A673 (cell line): ENCODE data around the gene LGR6. TPM values are rescaled to one million over a fixed set of nuclear protein-coding genes. Genes with fewer than 3 reads are reported as not detected.
"Not testable (repeated sequence)": the region's sequence is repeated elsewhere in the genome, so short reads cannot be mapped to it uniquely, and the experiment has no call there.

Experiments used
- BruUV-seq: library from RNA; stranded (reverse); fragments of 400-500 nt; replicated peaks from 2 replicates; lab custom pipeline; 2021; lab: Mats Ljungman, UMichigan
- CTCF ChIA-PET: fragments of 300-600 bp; sonication (Branson Sonifier 250); formaldehyde crosslinking; loops from one replicate; lab custom pipeline; 2022; ENCODE audit warnings: antibody characterized with exemption; lab: Charles Lee
- POLR2A ChIA-PET: fragments of 300-600 bp; sonication (Branson Sonifier 250); formaldehyde crosslinking; loops from one replicate; lab custom pipeline; 2022; ENCODE audit warnings: antibody characterized with exemption; ENCODE audit not compliant: low non-redundant PET; lab: Charles Lee
- DNase-seq: peaks from one replicate; pipeline ENCODE4 v3.0.0-alpha.2; 2015; ENCODE audit warnings: low spot score
- H3K27ac ChIP-seq: fragments of 200-600 bp; sonication (generic); 2 replicates; pipeline ENCODE4 v1.5.1; 2016; ENCODE audit warnings: mixed run types, low read depth, mild to moderate bottlenecking, mixed read lengths, antibody characterized with exemption, low read length; ENCODE audit not compliant: poor library complexity, severe bottlenecking
- H3K27me3 ChIP-seq: fragments of 200-600 bp; sonication (generic); replicated peaks from 2 replicates; pipeline ENCODE4 v1.6.1; 2017; ENCODE audit warnings: mixed run types, low read depth, mild to moderate bottlenecking, mixed read lengths, antibody characterized with exemption, low read length; ENCODE audit not compliant: insufficient read depth, poor library complexity
- H3K36me3 ChIP-seq: fragments of 200-600 bp; sonication (generic); 2 replicates; pipeline ENCODE4 v1.6.1; 2016; ENCODE audit warnings: mixed run types, mild to moderate bottlenecking, mixed read lengths, antibody characterized with exemption, low read length; ENCODE audit not compliant: insufficient read depth, poor library complexity, severe bottlenecking
- H3K4me1 ChIP-seq: fragments of 200-600 bp; sonication (generic); 2 replicates; pipeline ENCODE4 v1.6.1; 2017; ENCODE audit warnings: mixed run types, mild to moderate bottlenecking, mixed read lengths, antibody characterized with exemption, low read length; ENCODE audit not compliant: insufficient read depth, poor library complexity, severe bottlenecking
- H3K4me3 ChIP-seq: fragments of 200-600 bp; sonication (generic); 2 replicates; pipeline ENCODE4 v1.5.1; 2016; ENCODE audit warnings: low read depth, mixed run types, mild to moderate bottlenecking, mixed read lengths, low read length; ENCODE audit not compliant: poor library complexity, severe bottlenecking
- H3K9me3 ChIP-seq: fragments of 200-600 bp; sonication (generic); 2 replicates; pipeline ENCODE4 v1.6.1; 2016; ENCODE audit warnings: mixed run types, low read depth, mild to moderate bottlenecking, mixed read lengths, antibody characterized with exemption, low read length; ENCODE audit not compliant: poor library complexity, severe bottlenecking
- EZH2 ChIP-seq: fragments of 200-600 bp; sonication (generic); IDR thresholded peaks from 2 replicates; pipeline ENCODE4 v1.6.1; 2017; ENCODE audit warnings: borderline replicate concordance, low read depth, mild to moderate bottlenecking, mixed read lengths, antibody characterized with exemption, low read length; ENCODE audit not compliant: poor library complexity, severe bottlenecking
- intact Hi-C: fragments of 100-400 bp; cut with micrococcal nuclease; formaldehyde crosslinking; loops from one replicate; pipeline ENCODE4 v1.10.0; 2022; ENCODE audit not compliant: unreplicated experiment
- total RNA-seq: library from RNA; stranded (reverse); gene quantifications from 2 replicates; pipeline ENCODE4 v1.2.3, GENCODE V29; 2021
- TF ChIP-seq, protein P1 (sequence below): fragments of 300-800, 200-600 bp; sonication (generic); conservative IDR thresholded peaks from 2 replicates; pipeline ENCODE4 v1.5.1; 2017; ENCODE audit warnings: low read depth, mild to moderate bottlenecking, antibody characterized with exemption, low read length, moderate library complexity, mixed read lengths

Gene LGR6
- total RNA-seq, 1 experiment from 2014 or later = not detected

DNA sequence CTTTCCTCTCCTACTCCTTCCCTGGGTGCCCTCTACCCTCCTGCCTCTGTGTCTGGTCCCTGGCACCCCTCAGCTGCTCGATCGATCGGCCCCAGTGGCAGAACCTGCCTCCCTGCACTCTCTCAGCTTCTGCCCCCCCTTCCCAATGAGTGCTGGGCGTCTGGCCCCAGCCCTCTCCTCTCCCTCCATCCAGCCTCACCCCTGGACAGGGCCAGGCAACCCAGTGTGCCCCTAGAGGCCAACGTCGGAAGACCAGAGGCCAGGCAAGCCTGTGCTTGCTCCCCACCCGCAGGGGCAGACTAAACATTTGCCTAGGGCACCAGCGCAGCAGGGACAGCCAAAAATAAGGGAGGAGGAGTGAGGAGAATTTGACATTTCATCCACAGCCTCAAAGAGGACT is 43.5 kb downstream of the LGR6 start:
- Histone ChIP-seq H3K36me3 (no peaks in the 10 kb centered on the region), H3K27me3 (no peaks in the 10 kb centered on the region), H3K4me1 (peaks cover 20% of the 10 kb centered on the region), H3K9me3 (no peaks in the 10 kb centered on the region), H3K4me3 (no peak overlapping the region), H3K27ac (no peak overlapping the region)
- TF ChIP-seq, protein P1, sequence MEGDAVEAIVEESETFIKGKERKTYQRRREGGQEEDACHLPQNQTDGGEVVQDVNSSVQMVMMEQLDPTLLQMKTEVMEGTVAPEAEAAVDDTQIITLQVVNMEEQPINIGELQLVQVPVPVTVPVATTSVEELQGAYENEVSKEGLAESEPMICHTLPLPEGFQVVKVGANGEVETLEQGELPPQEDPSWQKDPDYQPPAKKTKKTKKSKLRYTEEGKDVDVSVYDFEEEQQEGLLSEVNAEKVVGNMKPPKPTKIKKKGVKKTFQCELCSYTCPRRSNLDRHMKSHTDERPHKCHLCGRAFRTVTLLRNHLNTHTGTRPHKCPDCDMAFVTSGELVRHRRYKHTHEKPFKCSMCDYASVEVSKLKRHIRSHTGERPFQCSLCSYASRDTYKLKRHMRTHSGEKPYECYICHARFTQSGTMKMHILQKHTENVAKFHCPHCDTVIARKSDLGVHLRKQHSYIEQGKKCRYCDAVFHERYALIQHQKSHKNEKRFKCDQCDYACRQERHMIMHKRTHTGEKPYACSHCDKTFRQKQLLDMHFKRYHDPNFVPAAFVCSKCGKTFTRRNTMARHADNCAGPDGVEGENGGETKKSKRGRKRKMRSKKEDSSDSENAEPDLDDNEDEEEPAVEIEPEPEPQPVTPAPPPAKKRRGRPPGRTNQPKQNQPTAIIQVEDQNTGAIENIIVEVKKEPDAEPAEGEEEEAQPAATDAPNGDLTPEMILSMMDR = peak; percentile 46; the same call in 1 of the 2 replicates
- no peak for TF ChIP-seq EZH2
- intact Hi-C loops = no loop called here
- POLR2A ChIA-PET = no interaction called here
- CTCF ChIA-PET = no interaction called here
- BruUV-seq = no TSS peak
- DNase-seq = peak; percentile 46

DNA sequence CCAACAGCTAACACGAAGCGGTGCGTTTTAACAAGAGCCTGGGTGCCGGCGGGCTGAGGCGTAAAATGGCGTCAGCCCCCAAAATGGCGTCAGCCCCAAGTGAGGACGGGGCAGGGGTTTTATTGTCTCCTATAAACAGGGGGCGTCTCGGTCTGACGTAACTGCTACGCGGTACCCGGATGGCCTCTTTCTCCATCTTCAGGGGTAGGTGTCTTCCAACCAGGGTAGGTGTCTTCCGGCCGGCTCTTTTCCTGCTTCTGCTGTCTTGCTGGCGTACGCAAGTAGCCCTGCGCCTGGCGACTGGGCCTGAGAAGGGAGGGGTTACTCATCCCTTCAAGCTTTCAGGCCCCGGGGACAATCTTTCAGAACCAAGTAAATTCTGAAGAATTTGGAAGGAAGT is 45.3 kb downstream of the LGR6 start:
- CTCF ChIA-PET = no interaction called here
- TF ChIP-seq, protein P1 = no peak
- no peak for TF ChIP-seq EZH2
- no TSS peak for BruUV-seq
- POLR2A ChIA-PET = no interaction called here
- intact Hi-C loops = no loop called here
- DNase-seq = no peak
- Histone ChIP-seq H3K9me3 (no peaks in the 10 kb centered on the region), H3K4me3 (no peak overlapping the region), H3K36me3 (no peaks in the 10 kb centered on the region), H3K4me1 (peaks cover 20% of the 10 kb centered on the region), H3K27ac (no peak overlapping the region), H3K27me3 (no peaks in the 10 kb centered on the region)

DNA sequence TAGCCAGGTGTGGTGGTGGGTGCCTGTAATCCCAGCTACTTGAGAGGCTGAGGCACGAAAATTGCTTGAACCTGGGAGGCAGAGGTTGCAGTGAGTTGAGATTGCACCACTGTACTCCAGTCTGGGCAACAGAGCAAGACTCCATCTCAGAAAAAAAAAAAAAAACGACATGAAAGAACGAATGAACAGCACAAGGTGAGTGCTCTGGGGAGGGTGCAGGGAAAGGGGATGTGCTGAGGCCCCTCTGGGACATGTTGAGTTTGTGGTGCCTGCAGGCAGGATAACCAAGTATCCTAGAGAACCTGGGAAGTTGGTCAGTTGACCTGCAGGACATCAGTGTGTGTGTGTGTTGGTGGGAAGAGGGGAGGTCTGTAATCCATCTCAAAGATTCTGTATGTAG is 46.6 kb downstream of the LGR6 start:
- BruUV-seq = not testable (repeated sequence)

DNA sequence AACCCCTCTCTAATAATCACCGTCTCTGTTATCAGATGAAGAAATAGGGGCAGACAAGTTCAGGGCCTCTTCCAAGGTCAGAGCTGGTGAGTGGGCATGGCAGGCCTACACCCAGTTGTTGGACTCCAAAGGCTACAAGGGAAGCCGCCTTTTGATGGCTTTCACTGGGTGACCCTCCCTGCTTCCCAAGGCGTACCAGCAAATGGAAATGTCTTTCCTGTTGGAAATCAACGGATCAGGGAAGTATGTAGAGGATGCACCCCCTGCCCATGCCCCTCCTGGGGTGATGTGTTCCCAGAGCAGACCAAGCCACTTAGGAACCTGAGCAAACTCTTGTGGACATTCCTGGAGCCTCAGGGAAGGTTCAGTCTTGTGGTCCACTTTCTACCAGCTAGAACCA is 47.4 kb downstream of the LGR6 start:
- TF ChIP-seq, protein P1 = no peak
- no peak for TF ChIP-seq EZH2
- CTCF ChIA-PET = no interaction called here
- BruUV-seq = no TSS peak
- intact Hi-C loops = no loop called here
- Histone ChIP-seq H3K27me3 (no peaks in the 10 kb centered on the region), H3K27ac (no peak overlapping the region), H3K4me3 (no peak overlapping the region), H3K9me3 (no peaks in the 10 kb centered on the region), H3K36me3 (no peaks in the 10 kb centered on the region), H3K4me1 (peaks cover 12% of the 10 kb centered on the region)
- POLR2A ChIA-PET = no interaction called here
- DNase-seq = no peak

More for the DNA sequence above, 46.6 kb downstream of the LGR6 start:
- H3K9me3 ChIP-seq, H3K27me3 ChIP-seq, H3K27ac ChIP-seq, H3K4me3 ChIP-seq, H3K36me3 ChIP-seq, intact Hi-C loops, POLR2A ChIA-PET, CTCF ChIA-PET, DNase-seq: not testable (repeated sequence)
- H3K4me1 ChIP-seq = peaks cover 19% of the 10 kb centered on the region
